Thyroid gland (tissue), 4 donors: Measurements from ENCODE around the gene BICD1. TPM values are rescaled to one million over a fixed set of nuclear protein-coding genes. Genes with fewer than 3 reads are reported as not detected.

Experiments
- DNase-seq, 2 donors: peaks; one replicate each; pipeline ENCODE4 v3.0.0-alpha.2; 2019
- H3K27ac ChIP-seq, 3 donors: fragments of 200-600 bp; sonication (generic); 1 replicate in 2 of 3; 2 replicates in 1 of 3; pipeline ENCODE4 v1.5.1; 2016 to 2019; ENCODE audit warnings: mild to moderate bottlenecking in 1 of 3, moderate library complexity in 1 of 3
- H3K27me3 ChIP-seq: fragments of 200-600 bp; sonication (generic); one replicate; pipeline ENCODE4 v1.5.1; 2019
- H3K36me3 ChIP-seq, 2 donors: fragments of 200-600 bp; sonication (generic); one replicate each; pipeline ENCODE4 v1.5.1; 2016 to 2019
- H3K4me1 ChIP-seq, 2 donors: fragments of 200-600 bp; sonication (generic); one replicate each; pipeline ENCODE4 v1.5.1; 2017 to 2019
- H3K4me3 ChIP-seq, 3 donors: fragments of 200-600 bp; sonication (generic); replicated peaks in 1 of 3; 1 replicate in 2 of 3; 2 replicates in 1 of 3; pipeline ENCODE4 v1.5.1; 2016; ENCODE audit warnings: mild to moderate bottlenecking in 1 of 3
- H3K9me3 ChIP-seq: fragments of 200-600 bp; sonication (generic); one replicate; pipeline ENCODE4 v1.5.1; 2017
- POLR2A ChIP-seq, 2 donors: fragments of 450-650 bp; IDR thresholded peaks; one replicate each; pipeline ENCODE4 v1.6.1; 2017; ENCODE audit warnings: antibody characterized with exemption in 2 of 2, mild to moderate bottlenecking in 2 of 2, moderate library complexity in 1 of 2
- WGBS, 2 donors: methylation state at CpG; one replicate each; pipeline ENCODE4 v1.1.5; 2017; 5-methylcytosine and 5-hydroxymethylcytosine counted together
- intact Hi-C: fragments of 100-400 bp; cut with DNase I; formaldehyde crosslinking; loops from one replicate; pipeline ENCODE4 v1.15.1; 2023
- total RNA-seq, 4 donors: library from RNA; depleted of rRNA; stranded (reverse); fragments of >200 nt; gene quantifications; one replicate each; pipeline ENCODE4 v1.2.3, GENCODE V29; 2016
- TF ChIP-seq, protein P1 (sequence below), 6 experiments: fragments of 200-600 bp in 3 of 6; fragments of 450-650 bp in 3 of 6; sonication (generic) in 3 of 6; IDR thresholded peaks; one replicate each; pipeline ENCODE4 v1.5.1; 2016 to 2019; ENCODE audit warnings: antibody characterized with exemption in 6 of 6, mild to moderate bottlenecking in 2 of 6, inconsistent platforms in 1 of 6, moderate library complexity in 1 of 6

The BICD1 gene
- total RNA-seq, 4 donors from 2014 or later, result 16.7 to 33.7 (median 24.7) TPM

DNA sequence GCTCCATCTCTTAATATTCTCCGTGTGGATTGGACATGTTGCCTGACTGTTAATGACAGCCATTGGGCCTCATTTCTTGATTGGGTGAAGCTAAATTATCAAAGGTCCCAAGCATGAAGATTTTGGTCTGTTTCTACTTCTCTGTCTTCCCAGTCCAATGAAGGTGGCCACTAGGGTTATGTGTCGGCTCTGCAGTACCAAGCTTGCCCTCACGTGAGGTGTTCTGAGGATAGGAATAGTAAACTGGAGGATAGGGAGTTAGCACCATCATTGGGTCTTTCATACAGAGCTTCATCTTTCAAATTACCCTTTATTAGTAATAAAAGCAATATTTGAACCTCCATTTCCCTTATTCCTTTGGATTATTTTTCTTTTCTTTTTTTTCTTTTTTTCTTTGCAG lies 21.9 kb upstream of the BICD1 start:
- Histone ChIP-seq H3K4me1 (no peaks in the 10 kb centered on the region), H3K27me3 (no peaks in the 10 kb centered on the region), H3K36me3 (no peaks in the 10 kb centered on the region), H3K9me3 (no peaks in the 10 kb centered on the region), H3K27ac (no peak overlapping the region), H3K4me3 (no peak overlapping the region)
- intact Hi-C loops, result no loop called here
- DNase-seq, result no peak
- TF ChIP-seq, protein P1, sequence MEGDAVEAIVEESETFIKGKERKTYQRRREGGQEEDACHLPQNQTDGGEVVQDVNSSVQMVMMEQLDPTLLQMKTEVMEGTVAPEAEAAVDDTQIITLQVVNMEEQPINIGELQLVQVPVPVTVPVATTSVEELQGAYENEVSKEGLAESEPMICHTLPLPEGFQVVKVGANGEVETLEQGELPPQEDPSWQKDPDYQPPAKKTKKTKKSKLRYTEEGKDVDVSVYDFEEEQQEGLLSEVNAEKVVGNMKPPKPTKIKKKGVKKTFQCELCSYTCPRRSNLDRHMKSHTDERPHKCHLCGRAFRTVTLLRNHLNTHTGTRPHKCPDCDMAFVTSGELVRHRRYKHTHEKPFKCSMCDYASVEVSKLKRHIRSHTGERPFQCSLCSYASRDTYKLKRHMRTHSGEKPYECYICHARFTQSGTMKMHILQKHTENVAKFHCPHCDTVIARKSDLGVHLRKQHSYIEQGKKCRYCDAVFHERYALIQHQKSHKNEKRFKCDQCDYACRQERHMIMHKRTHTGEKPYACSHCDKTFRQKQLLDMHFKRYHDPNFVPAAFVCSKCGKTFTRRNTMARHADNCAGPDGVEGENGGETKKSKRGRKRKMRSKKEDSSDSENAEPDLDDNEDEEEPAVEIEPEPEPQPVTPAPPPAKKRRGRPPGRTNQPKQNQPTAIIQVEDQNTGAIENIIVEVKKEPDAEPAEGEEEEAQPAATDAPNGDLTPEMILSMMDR (IDR thresholded peaks at IDR 0.05), result no peak
- TF ChIP-seq POLR2A (IDR thresholded peaks at IDR 0.05), result no peak
- 91 to 95% methylated on average over 3 of the region's 3 CpGs for WGBS, 2 donors

DNA sequence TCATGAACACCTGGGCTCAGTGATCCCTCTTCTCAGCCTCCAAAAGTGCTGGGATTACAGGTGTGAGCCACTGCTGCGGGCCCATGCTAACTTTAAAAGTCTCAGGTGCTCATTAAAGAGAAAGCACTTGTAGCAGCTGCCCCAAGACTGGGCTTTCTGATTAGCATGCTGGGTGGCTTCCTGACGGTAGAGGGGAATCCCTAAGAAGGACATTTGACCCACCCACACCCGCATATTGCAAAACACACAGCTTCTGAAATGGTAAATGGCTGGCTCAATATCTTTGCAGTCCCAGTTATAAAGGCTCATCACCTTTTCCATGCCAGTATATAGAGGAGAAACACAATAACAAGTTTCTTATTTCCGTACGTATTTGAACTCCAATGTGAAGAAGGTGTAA lies 19.3 kb upstream of the BICD1 start:
- no peak overlapping the region for H3K27ac ChIP-seq
- H3K4me3 ChIP-seq, result no peak overlapping the region
- DNase-seq, result no peak
- TF ChIP-seq, protein P1 (IDR thresholded peaks at IDR 0.05), result no peak
- TF ChIP-seq POLR2A (IDR thresholded peaks at IDR 0.05), result no peak
- 56 to 94% methylated on average over 5 of the region's 5 CpGs for WGBS, 2 donors
- no peaks in the 10 kb centered on the region for H3K27me3 ChIP-seq
- H3K9me3 ChIP-seq, result no peaks in the 10 kb centered on the region
- intact Hi-C loops, result no loop called here
- H3K36me3 ChIP-seq, result no peaks in the 10 kb centered on the region
- no peaks in the 10 kb centered on the region for H3K4me1 ChIP-seq

DNA sequence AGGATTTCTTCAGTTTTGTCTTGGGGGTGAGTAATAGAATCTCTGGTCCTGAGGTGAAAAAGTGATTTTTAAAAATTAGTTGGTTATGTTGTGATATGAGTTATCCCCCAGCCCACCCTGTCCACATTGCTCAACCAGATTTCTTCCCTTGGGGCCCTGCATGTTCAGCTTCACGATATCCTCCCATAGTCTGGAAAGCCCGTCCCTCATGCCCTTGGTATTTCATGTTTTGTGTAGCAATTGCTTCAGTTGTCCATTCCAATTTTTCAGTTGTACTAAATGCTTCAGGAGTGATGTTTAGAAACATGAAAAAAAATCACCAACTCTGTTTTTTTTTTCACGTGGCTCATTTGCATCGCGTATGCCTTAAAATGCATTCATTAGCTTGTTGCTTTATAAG lies 17.5 kb upstream of the BICD1 start:
- Histone ChIP-seq H3K4me1 (no peaks in the 10 kb centered on the region), H3K27ac (no peak overlapping the region), H3K4me3 (no peak overlapping the region), H3K36me3 (no peaks in the 10 kb centered on the region), H3K9me3 (no peaks in the 10 kb centered on the region), H3K27me3 (no peaks in the 10 kb centered on the region)
- WGBS, 2 donors, result 84 to 87% methylated on average over 5 of the region's 5 CpGs
- TF ChIP-seq, protein P1 (IDR thresholded peaks at IDR 0.05), result no peak
- TF ChIP-seq POLR2A (IDR thresholded peaks at IDR 0.05), result no peak
- intact Hi-C loops, result no loop called here
- DNase-seq, result no peak

DNA sequence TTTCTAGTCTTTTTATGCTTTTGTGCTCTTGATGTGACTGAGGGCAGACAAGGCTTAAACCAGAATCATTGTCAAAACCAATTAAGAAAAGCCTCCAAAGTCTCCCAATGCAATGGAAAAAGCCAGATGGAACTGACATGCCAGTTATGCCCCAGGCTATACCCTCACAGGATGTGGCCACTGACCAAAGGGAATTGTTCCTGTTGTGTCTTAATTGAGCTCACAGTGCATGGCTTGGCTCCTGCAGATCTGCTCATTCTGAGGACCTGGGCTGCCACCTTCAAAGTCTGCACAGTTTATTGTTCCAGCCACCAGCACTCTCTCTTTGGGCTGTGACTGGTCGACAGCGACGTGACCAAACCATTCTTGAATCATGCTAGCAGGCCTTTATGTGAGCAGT lies 17.1 kb upstream of the BICD1 start:
- Histone ChIP-seq H3K4me3 (no peak overlapping the region), H3K27me3 (no peaks in the 10 kb centered on the region), H3K27ac (no peak overlapping the region), H3K9me3 (no peaks in the 10 kb centered on the region), H3K36me3 (no peaks in the 10 kb centered on the region), H3K4me1 (no peaks in the 10 kb centered on the region)
- TF ChIP-seq, protein P1 (IDR thresholded peaks at IDR 0.05), result no peak
- no peak for TF ChIP-seq POLR2A (IDR thresholded peaks at IDR 0.05)
- 69 to 74% methylated on average over 3 of the region's 3 CpGs for WGBS, 2 donors
- DNase-seq, result no peak
- intact Hi-C loops, result no loop called here

DNA sequence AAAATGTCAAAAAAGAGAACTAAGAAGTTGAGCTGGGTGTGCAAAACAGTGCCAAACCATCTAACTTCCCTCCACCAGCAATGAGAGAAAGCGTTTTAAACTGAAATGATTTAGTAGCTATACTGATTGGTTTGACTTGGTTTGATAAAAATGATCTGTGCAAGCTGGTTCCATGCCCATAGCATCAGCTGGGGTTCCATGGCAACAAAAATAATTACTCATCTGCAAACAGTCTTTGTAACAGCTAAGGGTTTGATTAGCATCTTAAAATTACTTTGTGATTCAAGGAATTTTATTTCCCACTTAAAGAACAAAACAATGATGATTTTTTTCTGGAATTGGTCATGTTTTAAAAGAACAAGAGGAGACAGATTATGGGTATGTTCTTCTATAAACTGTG lies 15.0 kb upstream of the BICD1 start:
- intact Hi-C loops, result no loop called here

More for the DNA sequence above, 15.0 kb upstream of the BICD1 start:
- no peaks in the 10 kb centered on the region for H3K9me3 ChIP-seq
- no peaks in the 10 kb centered on the region for H3K4me1 ChIP-seq
- no peaks in the 10 kb centered on the region for H3K27me3 ChIP-seq
- no peak for DNase-seq
- H3K27ac ChIP-seq, result no peak overlapping the region
- no peaks in the 10 kb centered on the region for H3K36me3 ChIP-seq
- no peak for TF ChIP-seq POLR2A (IDR thresholded peaks at IDR 0.05)
- TF ChIP-seq, protein P1 (IDR thresholded peaks at IDR 0.05), result no peak
- H3K4me3 ChIP-seq, result no peak overlapping the region
- 74 to 85% methylated on average over 1 of the region's 1 CpG for WGBS, 2 donors
